Amniotic epithelial cell (primary cell): ENCODE measurements around the gene BCL11B.
"Not testable (repeated sequence)": the region's sequence is repeated elsewhere in the genome, so short reads cannot be mapped to it uniquely, and the experiment has no call there.

Source experiments
- DNase-seq: peaks from one replicate; pipeline ENCODE4 v3.0.0-alpha.2; 2010; ENCODE audit warnings: low read depth

Gene BCL11B

DNA sequence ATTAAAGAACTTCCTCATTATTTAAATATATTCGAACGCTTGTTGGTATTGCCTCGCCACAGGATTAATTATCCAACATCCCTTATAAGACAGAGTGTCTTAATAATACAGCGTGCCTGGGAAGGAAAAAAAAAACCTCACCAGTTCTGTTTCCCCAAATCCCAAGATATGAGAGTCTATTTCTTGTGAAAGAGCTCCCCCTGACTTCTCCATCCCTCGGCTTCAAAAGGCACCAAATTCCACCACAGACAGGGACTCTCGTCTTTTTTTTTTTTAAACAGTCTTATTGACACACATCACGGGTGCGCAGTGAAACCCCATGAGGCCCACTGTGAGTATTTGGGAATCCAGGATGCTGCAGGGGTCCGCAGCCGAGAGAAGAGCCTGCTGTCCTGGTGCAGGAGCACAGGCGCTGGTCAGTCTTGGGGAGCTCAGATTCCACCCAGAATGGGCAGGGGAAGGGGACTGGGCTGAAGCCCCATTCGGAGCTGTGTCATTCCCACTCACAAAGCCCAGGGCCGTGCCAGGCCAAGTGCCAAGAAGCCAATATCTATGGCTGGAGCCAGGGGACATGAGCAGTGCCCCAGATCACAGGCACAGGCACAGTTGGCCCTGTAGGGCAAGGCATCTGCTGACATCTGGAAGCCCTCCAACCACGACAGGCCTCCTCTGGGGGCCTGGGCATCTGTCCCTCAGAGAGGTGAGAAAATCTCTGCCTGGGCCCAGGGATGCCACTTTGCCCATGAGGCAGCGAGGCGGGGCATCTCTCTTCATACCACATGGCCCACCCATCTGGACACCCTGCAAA lies 71.9 kb downstream of the BCL11B start:
- DNase-seq, result no peak

DNA sequence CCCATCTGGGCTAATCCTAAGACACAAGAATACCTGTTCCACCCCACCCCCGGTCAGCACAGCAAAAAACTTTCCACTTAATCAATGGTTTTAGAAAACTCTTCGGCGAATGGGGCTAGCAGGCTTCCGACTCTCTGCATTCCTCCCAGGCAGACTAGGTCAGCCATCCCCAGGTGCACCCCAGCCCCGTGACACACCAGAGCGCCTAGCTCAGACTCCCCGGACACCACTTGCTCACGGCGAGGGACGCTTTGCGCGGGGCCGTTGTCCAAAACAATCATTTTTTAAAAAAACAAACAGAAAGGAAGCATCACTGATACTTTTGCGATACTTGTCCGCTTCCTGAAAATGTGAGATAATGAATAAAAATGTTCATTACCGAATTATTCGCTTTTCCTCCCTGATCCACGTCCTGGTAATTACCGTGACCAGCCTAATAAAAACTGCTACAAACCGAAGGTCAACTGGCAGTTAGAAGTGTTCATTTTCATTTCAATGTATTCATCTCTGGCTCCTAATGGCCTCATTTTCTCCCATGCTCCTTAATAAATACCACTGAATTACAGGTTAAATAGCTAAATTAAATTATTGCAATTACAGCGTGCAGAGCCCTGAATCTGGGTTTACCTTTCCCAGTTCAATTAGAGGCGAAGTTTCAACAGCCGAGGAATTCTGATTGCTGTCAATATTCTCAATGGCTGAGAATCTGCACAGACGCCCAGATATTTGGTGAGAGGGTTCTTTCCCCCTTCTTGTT lies 73.1 kb downstream of the BCL11B start:
- no peak for DNase-seq

DNA sequence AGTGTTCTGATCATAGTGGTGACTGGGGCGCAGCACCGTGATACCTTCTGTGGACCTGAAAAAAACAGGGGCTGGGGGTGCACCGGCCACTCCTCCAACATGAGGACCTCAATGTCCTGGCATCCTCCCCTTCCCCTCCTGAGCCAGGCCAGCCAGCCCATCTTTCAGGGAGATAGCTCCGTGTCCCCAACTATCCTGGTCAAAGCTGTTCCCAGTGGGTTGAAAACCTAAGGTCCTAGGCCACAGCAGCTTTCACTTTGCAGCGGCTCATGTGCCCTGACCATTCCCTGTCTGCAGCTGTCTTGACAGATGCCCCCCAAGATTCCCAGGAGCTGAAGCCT lies 75.7 kb downstream of the BCL11B start:
- DNase-seq, result no peak

DNA sequence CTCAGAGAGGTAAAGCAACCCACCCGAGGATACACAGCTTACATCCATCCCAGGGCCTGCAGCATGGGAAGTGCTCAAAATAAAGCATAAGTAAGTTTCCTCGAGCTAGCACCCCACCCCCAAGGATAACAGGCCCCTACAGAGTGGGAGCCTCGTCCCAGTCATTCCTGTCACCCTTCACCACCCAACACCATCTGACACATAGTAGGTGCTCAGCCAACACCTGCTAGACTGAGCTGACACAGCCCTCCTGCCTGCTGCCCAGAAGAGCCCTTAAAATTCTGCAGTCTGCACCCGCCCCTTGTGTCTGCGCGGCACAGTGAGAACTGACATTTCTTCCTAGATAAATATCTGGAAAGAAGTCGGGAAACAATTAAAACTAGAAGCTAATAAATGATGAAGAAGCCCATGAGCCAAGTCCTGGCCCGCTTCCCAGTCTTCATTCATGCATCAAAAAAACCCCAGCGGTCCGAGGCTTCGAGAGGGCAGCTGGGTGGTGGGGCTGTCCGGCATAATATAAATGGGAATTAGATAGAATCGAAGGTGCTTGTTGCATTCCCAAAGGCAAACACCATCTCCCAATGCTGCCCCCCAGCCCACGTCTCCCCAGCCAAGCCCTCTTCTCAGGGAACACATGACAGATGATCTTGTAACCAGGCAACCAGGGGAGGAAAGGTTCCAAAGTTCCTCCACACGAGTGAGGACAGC lies 76.2 kb downstream of the BCL11B start:
- DNase-seq, result no peak

DNA sequence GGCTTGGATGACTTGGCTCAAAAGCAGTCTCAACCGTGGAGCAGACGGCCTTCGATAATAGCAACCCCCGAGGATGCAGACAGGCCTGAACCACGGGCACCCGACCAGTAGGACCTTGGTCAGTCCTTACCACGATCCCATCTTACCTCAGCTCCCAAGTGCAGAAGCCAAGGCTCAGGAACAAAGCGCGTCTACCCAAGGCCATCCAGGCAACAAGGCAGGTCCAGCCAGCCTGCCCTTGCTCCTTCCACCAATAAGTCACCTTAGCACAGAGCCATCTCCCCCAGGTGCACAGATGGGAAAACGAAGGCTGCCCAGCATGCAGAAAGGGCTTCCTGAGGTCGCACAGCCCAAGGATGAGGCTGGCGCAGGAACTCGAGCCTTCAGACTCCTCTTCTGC lies 77.3 kb downstream of the BCL11B start:
- no peak for DNase-seq

DNA sequence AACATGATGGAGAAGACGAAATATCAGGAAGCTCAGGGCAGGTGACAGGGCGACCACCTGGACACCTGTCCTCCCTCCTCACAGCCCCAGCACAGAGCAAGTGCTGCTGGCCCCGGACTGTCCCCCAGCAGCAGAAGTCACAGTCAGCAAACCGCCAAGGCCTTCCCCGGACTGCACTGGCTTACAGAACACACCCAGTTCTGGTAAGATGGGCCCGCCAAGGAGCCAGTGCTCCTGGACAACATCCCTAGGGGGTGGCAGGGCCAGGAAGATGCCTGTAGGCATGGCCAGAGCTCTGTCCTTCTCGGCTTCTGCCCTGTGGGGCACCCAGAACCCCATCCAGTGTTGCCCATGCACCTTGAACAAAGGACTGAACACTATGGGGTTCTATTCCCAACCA lies 77.9 kb downstream of the BCL11B start:
- no peak for DNase-seq

DNA sequence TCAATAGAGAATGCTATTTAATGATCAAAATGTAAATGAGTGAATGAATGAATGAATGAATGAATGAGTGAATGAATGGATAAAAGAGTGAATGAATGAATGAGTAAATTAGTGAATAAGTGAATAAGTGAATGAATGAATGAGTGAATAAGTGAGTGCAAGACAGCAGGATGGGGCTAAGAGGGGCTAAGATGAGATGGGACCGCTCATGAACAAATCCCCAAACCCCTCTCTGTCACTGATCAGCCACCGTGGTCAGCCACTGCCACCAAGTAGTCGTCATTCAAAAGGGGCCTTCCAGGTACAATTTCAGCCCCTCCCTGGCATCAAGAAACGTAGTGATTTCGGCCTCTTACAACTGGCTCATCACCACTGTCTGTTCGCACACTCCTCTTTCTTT lies 79.2 kb downstream of the BCL11B start:
- DNase-seq, result no peak

DNA sequence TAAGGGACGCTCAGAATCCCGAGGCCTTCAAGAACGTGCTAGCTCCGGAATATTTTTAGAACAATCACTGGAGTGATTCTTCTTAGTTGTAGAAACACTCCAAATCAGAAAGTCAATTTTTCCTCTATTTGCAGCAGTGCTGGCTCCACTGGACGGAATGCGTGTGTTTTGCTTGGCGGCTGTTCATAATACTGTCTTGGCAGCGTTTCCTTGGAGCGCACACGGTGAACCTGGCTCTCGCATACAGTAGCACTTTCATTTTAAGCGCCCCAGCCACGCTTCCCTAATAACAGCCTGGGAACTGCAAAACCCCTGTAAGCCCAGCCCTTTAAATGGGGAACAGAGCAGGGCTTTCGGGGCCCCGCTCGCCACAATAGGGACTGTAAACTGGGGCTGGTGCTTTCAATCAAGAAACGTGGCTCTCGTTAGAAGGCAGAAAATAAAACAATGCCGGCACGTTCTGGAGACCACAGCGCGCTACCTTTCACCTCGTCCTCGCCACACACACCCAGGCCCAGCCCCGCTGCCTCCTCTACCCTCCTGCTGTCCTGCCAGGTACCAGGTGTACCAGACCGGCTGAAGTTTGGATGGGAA lies 79.9 kb downstream of the BCL11B start:
- DNase-seq, result no peak

DNA sequence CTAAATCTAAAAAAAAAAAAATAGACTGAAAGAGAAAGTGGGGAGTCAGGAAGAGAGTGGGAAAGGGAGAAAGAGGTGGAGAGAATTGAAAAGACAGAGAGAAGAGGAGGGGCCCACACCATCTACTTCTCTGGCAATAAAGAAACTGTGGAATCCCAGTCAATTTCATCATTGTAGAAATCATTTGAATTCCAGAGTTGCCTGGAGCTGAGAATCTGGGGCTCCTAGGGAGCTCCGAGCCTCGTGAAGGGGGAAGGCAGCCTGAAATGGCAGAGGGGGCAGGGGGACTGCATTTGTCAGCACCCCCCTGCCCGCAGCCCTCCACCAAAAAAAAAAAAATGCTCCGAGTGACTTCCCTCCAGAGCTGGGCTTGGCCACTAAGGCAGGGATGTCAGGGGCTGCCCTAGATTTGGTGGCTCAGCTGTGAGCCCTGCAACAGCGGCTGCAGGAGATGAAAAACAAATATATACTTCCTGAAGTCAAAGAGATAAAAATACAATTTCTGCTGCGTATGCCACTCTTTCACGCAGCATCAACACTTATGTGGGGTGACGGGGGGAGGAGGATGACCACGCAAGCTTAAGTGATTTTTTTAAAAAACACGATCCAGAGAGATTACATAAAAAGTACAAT lies 80.5 kb downstream of the BCL11B start:
- no peak for DNase-seq

DNA sequence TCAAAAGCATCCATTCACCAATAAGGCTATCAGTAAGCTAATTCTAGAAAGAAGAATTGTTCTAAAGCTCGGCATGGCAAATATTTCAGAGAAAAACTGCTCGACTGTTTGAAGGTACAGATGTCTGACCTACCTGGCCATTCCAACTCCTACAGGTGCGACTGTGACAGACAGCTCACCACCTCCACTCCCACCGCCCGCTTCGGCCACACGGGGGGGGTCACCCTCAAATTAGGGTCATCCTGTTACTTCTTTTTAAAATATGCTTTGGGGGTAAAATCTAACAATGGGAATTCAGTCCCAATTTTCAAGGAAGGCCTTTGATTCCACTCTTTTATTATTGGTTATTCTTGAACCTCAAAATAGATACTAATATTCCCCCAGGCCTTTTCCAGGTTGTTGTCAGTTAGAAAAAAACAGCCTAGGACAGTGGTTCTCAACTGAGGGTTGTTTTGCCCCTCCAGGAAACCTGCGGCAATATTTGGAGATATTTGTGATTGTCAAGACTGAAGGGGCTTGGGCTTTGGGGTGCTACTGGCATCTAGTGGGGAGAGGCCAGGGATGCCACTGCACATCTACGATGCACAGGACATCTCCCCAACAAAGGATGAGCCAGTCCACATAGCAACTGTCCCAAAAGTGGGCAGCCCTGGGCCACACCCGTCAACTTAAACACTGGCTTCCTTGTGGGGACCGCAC lies 81.2 kb downstream of the BCL11B start:
- no peak for DNase-seq

DNA sequence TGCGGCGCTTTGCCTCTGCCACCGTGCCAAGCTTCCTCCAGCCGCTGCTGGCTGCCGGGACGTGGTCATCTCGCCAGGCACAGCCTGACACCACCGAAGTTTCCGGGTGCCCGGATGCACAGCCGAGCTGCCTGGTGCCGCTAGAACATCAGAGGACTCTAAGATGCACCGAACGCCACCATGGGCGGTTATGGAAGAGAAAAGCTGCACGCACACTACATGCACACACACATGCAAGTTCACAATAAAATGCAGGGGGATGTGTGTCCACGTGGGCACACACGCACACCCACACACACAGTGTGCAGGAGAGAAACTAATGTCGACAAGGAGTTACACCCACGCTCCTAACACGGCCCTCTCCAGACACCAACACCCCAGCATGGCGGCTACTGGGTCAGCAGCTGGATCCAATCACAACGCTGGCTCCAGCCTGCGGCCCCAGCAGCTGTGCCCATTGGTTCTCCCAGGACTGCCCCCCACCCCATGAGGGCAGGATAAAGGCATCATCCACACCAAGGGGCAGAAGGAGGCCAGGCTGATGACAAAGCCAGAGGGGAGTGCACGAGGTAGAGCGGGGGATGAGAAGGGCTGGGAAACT lies 82.7 kb downstream of the BCL11B start:
- no peak for DNase-seq

DNA sequence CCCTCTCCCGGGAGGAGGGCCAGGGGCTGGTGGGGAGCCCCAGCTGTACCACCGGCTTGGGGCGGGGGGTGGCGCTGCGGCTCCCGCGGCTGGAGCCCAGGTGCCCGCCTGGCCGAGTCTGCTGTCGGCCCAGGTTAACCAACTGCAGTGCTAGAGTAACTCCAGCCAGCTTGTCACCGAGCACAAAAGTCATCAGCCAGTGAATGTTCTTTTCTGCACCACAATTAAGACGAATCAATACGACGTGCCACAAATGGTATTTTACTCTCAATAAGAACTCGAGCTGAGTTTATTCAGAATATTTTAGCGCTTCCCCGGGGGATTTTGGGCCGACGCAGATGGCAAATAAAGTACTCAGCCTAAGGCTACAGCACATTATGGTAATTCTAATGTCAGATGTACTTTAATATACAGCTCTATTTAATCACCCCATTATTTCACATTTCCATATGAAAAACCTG lies 83.2 kb downstream of the BCL11B start:
- DNase-seq, result no peak

DNA sequence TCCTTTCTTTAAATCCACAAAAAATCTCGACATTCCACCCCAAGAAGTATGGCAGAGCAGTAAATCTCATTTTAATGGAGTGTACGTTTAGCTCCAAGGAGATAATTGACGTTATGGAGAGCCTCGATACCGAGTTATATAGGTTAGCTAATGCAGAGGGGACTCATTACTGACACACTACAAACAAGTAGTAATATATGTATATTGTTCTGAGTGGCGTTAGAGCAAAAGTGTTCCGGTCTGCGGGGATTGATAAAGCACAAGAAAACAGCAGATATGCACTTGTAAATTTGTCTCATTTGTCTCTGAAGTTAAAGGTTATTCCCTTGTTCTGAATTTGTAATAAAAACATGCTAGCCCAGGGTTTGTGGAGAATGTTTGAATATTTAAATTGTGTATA lies 84.1 kb downstream of the BCL11B start:
- DNase-seq, result no peak

DNA sequence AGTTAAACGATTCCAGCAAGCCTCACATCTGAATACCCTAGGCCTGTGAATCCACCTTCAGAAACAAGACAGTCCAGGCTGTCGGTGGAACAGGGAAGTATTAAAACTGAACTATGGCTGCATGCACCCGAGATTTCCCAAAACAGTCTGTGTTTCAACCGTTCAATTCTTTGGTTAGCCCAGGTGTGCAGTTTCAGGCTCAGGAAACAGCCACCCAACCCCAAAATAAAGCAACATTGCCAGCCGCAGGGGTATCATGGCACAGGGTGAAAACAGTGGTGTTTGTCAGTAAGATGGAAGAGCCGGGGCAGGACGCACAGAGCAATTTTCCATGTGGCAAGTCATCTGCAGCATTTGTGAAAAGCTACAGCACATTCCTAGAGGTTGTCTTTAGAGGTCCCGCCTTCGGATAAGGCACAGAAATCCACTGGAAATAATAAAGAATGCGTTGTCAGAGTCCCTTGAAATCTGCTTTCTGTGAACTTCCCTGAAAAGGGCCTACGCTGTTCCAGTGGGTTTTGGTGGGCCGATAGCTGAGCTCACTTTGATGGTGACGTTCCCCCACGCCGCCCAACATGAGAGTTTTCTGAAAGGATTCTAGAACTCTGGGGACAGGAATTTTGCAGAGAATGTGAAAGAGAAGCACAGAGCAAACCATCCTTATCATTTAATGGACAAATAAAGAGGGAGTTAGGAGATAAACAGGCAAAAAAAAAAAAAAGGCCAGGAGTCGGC lies 84.9 kb downstream of the BCL11B start:
- no peak for DNase-seq

DNA sequence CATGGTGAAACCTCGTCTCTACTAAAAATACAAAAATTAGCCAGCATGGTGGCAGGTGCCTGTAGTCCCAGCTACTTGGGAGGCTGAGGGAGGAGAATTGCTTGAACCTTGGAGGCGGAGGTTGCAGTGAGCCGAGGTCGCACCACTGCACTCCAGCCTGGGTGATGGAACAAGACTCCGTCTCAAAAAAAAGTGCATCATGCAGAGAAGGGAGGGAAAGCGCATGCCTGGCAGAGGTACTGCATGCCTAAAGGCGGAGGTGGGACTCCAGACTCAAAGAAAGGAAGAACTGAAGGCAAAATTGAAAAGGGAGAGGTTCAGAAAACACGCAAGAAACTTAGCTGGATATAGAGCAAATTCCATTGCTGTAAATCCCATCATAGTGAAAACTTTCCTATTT lies 85.7 kb downstream of the BCL11B start:
- not testable (repeated sequence) for DNase-seq

DNA sequence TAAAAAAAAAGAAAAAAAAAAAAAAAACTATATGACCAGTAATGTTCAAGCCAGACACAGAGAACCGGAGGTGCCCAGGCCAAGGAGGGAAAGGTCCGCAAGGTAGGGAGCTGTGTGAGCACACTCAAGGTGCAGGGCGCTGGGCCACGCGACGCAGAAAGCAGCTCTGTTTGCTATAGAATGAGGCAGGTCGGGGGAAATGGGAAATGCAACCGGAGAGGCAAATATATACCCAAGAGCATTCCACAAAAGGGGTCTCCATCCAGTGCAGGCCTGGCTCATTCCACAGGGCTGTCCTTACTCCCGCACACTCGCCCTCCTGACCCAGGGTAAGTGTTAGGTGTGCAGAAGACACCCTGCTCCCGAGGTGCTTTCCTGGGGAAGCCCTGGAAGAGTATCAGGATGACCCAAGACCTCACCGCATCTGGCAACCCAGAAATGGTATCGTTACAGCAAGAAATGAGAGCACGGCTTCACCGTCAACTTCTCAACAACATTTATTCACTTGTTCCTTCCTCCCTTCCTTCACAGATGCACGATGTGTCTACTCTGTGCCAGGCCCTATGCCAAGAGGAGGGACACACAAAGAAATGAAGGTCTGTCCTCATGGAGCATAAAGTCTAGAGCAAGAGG lies 86.4 kb downstream of the BCL11B start:
- DNase-seq, result no peak

DNA sequence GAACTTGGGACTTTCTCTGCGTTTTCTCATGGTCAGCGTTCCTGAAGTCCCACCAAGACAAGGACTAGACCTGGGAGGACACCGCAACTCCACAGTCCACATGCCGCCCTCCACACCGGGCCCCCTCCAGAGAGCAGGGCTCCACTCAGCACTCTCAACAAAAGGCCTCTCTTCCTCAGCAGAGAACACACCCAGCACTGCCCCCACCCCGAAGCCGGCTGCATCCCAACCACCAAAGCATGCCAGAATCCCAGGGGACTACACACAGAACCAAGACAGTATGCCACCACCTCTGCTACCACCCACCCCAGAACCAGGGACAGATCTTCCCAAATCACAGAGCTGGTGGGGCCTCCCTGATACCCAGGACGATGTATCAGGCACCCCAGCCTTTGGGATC lies 88.3 kb downstream of the BCL11B start:
- DNase-seq, result no peak

DNA sequence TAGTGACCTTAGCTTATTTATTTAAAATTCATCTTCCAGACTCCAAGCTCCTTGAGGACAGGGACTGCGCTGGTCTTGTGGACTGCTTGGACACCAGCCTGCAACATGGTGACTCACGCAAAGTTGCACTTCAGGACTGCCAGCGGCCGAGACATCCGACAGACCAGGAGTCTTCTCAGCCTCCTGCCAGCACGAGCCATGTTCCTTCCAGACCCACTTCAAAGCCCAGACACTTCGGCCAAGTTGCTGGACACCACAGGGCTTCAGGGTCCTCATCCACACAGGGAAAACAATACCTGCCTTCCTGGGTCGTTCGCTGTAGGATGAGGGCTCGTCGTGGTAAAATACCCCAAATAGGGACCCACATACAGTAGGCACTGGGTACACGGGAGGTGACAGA lies 88.7 kb downstream of the BCL11B start:
- no peak for DNase-seq

DNA sequence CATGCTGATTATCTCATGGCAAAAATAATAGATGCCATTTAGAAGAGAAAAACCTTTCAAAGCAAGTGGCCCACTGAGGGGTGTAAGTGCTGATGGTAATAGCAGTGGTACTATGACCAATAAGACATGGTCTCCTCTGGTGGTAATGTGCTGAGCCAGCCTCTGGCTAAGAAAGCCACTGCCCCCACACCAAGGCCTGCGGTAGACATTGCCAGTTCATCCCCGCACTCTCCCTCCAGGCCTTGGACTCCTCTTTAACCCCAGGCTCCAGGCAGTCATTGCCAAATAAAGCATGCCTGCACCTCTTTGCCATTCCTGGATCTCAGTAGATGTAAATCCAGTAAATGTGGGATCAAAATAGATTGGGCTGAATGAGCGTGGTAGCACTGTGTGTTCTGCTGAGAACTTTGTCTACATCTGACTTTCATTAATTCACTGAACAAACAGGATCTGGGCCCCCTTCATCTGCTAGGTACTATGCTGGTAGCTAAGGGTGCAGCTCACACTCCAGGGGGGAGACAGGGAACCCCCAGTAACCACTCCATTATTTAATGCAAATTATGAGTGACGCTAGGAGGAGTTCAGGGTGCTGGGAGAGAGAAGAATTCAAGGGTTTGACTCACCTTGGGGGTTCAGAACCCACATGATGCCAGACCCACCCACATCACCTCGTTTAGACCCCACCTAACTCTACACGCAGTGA lies 89.3 kb downstream of the BCL11B start:
- no peak for DNase-seq
